NOMO-1 treated with dmso at 0.1 percent for 144 hours (cell line): ENCODE measurements around the gene ANKZF1.

Experiments used
- DNase-seq: peaks from one replicate; lab custom pipeline; 2025; ENCODE audit not compliant: unreplicated experiment; lab: John Stamatoyannopoulos, UW

Gene ANKZF1

DNA sequence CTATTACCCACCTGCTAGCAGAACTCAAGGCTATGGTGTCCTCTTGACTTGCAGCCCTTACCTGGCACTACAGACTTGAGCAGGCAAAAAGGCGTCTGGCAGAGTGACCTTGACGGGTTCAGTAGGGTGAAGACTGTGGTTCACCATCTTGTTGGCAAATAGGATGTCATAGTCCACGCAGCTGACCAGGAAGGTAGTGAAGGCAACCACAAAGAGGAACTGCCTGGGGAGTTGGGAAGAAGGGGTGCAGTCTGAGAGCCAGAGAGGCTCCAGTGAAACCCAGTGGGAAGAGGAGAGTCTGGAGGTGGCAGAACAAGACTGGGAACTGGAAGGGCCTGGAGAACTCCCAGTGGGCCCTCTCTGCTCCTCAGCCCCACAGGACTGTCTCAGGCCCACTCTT, 4.3 kb upstream of the ANKZF1 start:
- DNase-seq = peak; percentile 70

DNA sequence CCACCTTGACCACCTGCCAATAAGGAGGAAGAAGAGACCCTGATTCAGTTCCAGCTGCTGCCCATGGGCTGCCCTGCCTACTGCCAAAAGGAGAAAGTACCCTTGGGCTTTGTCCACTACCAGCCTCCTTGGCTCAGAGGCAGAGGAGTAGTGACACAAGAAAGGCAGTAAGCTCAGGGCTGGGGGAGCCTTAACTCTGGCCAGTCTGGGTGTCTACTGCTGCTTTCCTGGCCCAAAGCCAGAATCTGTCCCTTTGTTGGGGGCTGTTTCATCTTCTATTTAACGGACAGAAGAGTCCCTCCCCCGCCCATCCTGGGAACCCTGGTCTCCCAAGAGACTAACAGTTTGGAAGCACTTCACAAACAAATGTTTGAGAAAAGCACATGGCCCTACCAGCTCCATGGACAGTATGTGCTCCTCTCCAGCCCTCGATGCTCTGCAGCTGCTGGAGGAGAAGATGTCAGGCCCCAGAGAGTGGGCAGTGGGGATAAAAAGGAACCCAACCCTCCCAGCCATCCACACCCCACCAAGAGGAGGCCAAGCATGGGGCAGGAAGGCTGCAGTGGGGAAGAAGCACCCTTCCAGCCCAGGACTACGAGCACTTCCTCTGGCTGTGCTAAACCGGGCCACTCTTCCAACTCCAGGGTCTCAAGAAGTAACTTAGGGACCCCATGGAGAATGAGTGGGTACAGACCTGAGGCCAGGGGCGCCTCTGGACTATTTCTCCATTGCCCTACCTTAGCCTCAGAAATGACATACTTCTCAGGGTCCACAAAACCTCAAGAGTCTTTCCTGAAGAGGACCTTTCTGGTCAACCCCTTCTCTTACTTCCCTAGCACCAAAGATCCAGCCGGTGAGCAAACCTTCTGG, 1.3 kb upstream of the ANKZF1 start:
- DNase-seq = no peak

DNA sequence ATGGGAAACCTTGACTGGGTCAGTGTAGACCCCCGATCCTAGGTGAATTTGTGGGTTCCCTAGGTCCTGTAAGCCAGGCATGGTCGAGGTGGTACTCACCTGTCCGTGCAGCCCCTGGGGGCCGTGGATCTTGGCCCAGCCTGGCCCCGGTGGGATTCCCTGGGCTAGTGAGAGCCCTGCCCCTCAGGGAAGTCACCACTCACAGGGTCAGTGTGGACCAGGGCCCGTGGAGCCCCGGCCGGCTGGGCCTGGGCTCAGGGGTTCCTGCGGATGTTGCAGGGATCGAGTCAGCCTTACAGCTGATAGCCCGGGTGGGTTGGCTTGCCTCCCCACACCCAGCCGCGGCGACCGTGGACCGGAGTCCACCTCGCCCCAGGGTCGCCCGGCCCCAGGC, 698 bp upstream of the ANKZF1 start:
- DNase-seq = no peak

DNA sequence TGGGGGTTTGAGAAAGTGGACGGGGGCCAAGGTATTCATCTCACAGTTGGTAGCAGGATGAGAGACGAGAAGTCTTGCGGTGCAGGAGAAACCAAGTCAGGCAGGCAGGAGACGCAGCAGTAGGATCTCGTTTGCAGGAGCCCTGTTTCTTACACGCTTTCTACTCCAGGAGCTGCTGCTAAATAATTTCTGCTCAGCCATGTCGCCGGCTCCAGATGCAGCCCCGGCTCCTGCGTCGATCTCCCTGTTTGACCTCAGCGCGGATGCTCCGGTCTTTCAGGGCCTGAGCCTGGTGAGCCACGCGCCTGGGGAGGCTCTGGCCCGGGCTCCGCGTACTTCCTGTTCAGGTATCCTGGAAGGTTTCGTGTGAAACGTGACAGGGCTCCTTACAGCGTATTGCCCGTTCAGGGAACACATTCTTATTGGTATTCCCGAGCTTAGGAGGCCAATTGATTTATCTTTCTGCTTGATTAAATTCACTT, 494 bp downstream of the ANKZF1 start:
- DNase-seq = peak; percentile 42

DNA sequence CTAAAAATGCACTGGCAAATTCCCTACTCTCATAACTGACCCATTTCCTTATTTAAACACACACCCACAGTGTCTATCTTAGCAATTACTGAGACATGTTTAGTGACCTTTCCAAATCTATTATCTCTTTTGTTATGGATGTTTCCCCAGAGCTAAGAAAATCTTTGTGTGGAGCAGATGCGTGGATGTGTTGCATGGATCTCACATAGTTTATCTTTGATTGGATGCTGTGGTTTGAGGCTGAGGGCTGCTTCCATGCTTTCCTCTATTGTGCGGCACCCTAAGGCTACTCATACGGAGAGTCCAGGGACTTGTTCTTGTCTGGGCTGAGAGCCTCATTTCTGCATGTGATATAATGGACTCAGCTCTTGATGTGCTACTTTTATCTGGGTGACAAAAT, 4.7 kb downstream of the ANKZF1 start:
- no peak for DNase-seq

DNA sequence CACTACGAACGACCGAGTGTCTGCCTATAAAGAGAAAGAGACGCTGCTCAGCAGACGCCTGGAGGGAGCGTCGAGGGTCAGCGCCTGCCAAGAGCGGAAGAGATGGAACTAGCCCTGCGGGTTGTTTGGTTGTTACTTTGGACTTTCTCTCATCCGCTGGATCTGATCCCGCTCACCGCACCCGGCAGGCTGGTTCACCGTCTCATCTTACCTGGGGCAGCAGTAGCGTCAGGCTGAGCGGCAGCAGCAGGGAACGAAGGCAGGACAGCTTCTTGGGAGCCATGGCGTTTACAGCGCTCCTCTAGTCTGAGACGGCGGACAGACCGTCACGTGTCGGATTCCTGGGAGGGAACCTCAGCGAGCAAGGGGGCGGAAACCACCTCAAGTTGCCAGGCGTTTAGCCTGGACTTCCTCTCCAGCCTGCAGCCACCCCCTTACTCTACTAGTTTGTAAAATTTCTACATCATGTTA, 13.7 kb downstream of the ANKZF1 start:
- peak; percentile 51 for DNase-seq

DNA sequence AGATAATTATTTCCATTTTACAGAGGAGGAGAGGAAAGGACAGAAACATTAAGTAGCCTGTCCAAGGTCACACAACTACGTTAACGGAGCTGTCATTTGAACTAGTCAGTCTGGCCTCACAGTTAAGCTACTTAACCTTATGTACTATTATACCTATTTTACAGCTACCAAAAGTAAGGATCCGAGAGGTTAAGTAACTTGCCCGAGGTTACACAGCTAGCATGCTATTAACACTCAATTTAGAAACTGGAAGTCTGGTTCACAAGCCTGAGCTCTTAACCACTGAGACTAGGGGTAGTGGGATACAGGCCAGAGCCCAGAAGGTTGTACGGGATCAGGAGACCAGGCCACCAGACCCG, 15.2 kb downstream of the ANKZF1 start:
- DNase-seq = no peak

DNA sequence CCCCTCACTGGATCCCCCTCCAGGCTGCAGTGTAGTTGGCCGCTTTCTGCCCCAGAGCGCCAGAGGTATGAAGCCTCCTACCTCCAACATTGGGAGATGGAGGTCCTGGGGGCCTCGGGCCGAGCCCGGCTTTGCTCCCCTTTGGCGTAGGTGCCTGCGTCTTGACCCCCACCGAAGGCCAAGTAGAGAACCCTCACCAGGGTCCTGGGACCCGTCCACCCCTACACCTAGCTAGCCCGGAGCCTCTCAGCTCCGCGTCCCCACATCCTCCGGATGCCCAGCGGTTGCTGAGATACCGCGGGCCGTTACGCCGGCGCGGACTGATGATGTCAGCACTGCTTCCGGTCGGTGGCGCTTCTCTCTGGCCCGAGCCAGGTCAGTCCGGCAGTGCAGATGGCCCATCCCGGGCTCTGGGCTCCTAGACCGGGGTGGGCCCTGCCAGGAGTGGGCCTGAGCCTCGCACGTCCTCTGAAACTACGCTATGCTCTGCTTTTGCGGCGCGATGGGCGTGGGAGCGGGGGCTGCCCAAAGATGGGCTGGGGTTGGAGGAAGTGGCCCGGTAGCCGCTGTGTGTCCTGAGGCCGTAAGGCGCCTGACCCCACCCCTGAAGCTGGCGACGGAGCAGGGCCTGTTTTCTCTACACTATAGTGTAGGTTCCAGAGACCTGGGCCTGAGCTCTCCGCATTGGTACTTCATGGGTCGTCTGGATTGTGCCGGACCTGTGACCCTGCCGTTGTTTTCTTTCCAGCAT, 15.7 kb downstream of the ANKZF1 start, which contains the start of the genes GLB1L and STK16:
Gene GLB1L, minus strand, starts transcription at position 297 of the 751 bp plus-strand sequence. CDS start 1,871 bp downstream, outside the sequence.
Gene STK16, plus strand, starts transcription at position 332 of the 751 bp plus-strand sequence. CDS start 521 bp downstream, outside the sequence.
- DNase-seq = peak; percentile 75

DNA sequence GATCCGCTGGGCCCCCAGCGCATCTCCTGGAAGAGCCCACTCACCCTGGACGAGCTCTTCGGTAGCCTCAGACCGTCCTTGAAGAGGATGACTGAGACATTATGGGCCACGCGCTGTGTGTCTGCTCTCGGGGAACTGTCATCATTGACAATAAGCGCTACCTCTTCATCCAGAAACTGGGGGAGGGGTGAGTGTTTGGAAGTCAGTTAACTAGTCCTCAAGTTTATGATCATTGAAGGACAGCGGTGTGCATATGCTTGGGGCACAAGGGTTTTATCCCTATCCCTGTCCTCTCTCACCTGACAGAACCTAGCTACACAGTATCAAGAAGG, 16.3 kb downstream of the ANKZF1 start:
- DNase-seq = no peak

DNA sequence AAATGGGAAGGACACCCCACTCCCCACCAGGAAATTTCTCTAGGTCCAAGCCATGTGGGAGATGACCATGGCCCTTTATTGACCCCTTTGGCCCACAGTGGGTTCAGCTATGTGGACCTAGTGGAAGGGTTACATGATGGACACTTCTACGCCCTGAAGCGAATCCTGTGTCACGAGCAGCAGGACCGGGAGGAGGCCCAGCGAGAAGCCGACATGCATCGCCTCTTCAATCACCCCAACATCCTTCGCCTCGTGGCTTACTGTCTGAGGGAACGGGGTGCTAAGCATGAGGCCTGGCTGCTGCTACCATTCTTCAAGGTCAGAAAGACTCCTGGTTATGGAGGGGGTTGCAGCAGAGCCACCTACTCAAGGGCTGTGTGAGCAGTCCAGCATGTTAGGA, 17.0 kb downstream of the ANKZF1 start:
- no peak for DNase-seq

DNA sequence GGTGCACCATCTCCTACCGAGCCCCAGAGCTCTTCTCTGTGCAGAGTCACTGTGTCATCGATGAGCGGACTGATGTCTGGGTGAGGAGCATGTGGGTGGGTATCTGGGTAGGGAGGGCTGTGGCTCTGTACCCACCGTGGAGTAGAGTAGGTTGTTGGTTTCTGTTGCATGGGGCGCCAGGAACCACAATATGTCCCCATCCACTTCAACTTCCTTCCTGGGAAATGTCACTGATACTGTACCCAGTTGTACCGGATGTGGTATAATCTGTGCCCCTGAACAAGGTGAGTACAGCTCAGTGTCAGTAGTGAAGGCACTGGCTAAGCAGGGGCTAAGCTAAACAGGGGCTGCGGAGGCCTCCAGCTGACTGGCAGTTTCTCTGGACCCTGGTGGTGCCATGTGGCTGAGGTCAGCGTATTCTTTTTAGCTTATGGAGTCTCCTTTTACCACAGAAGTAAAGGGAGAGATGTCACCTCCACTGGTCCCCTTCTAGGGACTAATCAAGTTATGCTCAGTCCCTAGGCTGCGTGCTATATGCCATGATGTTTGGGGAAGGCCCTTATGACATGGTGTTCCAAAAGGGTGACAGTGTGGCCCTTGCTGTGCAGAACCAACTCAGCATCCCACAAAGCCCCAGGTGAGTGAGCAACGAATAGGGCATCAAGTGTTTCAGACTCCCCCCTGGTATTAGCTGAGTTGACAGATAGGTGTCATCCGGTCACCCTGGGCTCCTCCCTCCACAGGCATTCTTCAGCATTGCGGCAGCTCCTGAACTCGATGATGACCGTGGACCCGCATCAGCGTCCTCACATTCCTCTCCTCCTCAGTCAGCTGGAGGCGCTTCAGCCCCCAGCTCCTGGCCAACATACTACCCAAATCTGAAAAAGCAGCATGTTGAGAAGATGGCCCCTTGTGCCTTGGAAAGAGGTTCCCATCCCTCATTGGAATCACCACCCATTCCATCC, 18.4 kb downstream of the ANKZF1 start:
- no peak for DNase-seq

DNA sequence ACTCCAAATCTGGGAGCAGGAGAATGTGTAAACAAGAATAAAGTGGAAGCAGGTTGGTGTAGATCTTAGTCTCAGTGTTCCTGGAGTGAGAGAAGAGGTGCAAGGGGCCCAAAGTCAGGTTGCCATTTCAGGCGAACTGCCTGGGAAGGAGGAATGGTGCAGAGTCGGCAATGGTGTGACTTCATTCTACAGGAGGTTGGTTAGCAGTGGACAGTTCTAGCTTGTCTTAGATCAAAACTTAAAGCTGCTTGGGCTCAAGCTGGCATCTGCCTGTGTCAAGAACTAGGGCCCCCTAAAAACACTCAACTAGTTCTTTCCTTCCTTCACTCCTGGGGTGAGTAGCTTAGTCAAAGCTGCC, 19.2 kb downstream of the ANKZF1 start:
- DNase-seq = no peak

DNA sequence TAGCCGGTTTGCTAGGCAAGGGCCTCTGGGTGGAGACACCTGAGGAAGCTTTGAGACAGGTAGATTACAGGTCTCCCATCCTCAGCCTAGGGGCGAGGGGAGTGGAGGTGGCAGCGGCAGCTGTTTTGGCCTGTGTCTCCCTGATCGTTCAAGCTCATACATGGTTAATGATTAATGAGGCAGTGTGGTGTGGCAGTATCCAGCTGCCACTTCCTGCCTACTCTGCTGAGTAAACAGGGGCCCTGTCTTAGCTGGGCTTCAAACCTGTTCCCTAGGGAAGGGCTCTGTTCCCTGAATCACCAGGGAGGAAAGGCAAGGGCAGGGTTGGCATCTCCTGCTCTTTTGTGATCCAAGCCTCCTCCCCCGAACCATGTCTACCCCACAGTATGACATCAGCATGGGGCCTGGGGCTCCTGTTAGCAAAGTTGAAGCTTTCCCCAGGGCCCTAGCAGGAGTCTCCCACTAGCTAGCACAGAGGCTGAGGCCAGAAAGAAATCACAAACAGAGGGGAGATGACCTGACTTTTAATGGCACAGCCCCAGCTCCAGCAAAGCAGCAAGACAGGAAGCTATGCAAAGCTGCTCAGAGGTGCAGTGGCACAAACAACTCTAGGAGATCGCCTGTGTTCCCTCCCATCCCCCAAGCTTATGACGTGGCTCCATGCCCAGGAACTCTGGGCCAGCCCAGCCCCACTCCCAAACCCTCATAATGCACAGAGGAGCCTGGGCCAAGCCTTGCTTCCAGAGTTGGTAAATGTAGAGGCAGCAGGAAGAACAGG, 19.8 kb downstream of the ANKZF1 start:
- peak; percentile 66 for DNase-seq

DNA sequence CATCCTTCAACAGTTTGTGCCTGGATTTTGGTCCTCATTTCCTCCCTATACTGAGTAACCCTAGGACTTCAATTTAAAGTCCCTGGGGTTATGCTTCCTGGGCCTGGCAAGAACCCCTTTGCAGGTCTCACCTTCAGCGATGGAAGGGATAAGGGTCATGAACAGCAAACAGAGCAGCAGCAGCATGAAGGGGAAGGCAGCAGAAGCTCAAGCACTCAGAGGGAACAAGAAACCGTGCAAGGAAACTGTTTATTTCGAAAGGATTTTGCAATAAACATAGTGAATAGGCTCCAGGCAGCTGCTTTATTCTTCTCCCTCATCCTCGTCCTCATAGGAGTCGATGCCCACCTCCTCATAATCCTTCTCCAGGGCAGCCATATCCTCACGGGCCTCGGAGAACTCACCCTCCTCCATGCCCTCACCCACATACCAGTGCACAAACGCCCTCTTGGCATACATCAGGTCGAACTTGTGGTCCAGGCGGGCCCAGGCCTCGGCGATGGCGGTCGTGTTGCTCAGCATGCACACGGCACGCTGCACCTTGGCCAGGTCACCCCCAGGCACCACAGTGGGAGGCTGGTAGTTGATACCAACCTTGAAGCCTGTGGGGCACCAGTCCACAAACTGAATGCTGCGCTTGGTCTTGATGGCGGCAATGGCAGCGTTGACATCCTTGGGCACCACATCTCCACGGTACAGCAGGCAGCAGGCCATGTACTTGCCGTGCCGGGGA, 20.6 kb downstream of the ANKZF1 start:
- DNase-seq = peak; percentile 54

DNA sequence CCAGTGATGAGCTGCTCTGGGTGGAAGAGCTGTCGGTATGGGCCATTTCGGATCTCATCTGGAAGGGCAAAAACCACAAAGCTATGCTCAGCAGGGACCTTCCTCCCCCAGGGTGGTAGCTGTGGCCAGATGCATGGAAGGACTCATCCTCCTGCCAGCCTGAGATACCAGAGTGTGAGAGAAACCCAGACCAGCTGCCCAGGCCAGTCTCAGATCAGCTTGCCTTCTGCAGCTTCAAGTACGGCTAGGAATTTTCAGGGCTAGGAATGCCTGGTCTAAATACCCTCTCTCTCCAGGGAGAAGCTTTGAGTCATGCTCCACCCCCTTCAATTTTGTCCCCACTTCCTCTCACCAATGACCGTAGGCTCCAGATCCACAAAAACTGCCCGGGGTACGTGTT, 22.1 kb downstream of the ANKZF1 start:
- no peak for DNase-seq

DNA sequence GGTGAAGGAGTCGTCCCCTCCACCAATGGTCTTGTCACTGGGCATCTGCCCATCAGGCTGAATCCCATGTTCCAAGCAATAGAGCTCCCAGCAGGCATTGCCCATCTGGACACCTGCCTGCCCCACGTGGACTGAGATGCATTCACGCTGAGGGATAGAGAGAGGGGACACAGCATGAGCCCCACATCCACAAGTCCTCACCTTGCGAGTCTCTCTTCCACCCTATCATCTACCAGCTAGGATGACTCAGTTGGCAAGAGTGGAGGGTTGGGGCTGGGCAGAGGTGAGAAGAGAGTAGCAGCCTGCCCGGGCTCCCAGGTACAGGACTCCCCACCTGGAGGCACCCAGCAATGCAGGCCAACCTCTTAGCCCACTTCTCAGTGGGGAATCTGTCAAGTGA, 22.5 kb downstream of the ANKZF1 start:
- no peak for DNase-seq

DNA sequence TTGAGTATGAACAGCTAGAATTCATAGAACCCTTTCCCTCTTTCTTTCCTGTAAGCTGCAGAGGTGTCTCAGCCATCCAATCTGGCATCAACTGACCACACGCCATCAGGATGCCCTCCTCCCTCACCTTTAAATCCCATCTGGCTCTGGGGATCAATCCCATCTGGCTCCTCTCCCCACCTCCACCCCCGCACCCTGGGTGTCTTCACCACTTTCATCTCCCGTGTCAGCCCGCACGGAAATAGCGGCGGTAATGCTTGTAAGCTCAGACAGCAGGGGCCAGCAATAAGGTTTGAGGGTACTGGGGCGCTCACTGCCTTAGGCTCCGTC, 22.9 kb downstream of the ANKZF1 start:
- DNase-seq = no peak

DNA sequence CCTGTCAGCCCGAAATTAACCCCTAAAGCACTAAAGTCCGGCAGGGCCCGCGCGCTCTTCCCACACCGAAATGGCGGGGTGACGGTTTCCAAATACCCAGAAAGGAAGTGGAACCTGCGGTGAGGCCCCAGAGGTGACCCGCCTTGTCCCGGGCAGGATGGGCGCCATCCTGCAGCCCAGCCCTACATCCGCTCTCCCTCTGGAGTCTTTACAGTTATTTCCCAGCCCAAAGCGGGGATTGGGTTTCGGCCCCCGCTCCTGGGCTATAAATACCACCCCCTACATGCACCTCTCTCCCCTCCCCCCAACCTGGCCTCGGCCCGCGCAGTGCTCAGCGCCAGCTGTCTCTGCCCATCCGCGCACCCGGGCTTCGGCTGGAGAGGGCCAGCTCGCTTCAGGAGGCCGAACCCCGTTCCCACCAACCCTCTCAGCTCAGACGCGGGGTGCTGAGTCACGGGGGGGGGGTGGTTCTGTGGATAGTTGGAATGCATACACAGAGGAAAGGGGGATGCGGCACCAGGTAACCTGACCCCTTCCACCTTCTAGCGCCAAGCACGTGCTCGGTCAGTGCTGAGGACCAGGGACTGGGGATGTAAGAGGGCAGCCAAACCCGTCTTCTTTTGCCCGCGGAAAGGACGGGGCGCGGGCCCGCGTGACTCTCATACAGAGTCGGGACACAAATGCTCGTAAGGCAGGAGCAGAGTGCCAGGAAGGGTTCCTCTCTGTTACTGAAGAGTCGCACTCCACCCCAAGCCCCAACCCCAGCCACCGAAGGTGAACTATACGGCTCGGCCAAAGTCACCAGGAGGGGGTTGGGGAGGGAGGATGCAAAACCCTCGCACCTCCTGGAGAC, 23.5 kb downstream of the ANKZF1 start, which contains the start of gene TUBA4B:
Gene TUBA4B, plus strand, starts transcription at position 344 of the 853 bp plus-strand sequence. Its CDS starts 165 bp downstream, at position 509.
- DNase-seq = peak; percentile 43
